HG03135 (cell line): ENCODE results near the gene TMEM127.
A peak's percentile ranks its signal among the peaks of the same experiment; 100 is the strongest.
"Not testable (repeated sequence)": the region's sequence is repeated elsewhere in the genome, so short reads cannot be mapped to it uniquely, and the experiment has no call there.

Experiments
- ATAC-seq: cut with Tn5 transposase; IDR thresholded peaks from one replicate; pipeline ENCODE4 v1.9.1; 2021; ENCODE audit warnings: mild to moderate bottlenecking, moderate library complexity; ENCODE audit not compliant: unreplicated experiment

Gene TMEM127

GRCh38 chr2:96241900-96242611, 23.7 kb downstream of the TMEM127 start:
- peak; percentile 80 for ATAC-seq

GRCh38 chr2:96241227-96241626, 24.6 kb downstream of the TMEM127 start:
- no peak for ATAC-seq

- no peak for ATAC-seq
These were observed 25.3 kb downstream of the TMEM127 start for GRCh38 chr2:96240341-96241038.

GRCh38 chr2:96239745-96240264, 26.0 kb downstream of the TMEM127 start:
- ATAC-seq: no peak

GRCh38 chr2:96239091-96239490, 26.7 kb downstream of the TMEM127 start:
- no peak for ATAC-seq

GRCh38 chr2:96238266-96238665, 27.5 kb downstream of the TMEM127 start:
- no peak for ATAC-seq

GRCh38 chr2:96236882-96237281, 28.9 kb downstream of the TMEM127 start:
- ATAC-seq: no peak

- ATAC-seq: peak; percentile 93
These were observed 31.9 kb downstream of the TMEM127 start for GRCh38 chr2:96233880-96234316.

GRCh38 chr2:96233436-96233835, 32.4 kb downstream of the TMEM127 start:
- no peak for ATAC-seq

GRCh38 chr2:96231316-96231715, 34.5 kb downstream of the TMEM127 start:
- ATAC-seq: no peak

- ATAC-seq: peak; percentile 85
These were observed 40.7 kb downstream of the TMEM127 start for GRCh38 chr2:96225016-96225533.

- ATAC-seq: not testable (repeated sequence)
These were observed 44.7 kb downstream of the TMEM127 start for GRCh38 chr2:96221106-96221505.

- ATAC-seq: not testable (repeated sequence)
These were observed 45.8 kb downstream of the TMEM127 start for GRCh38 chr2:96219959-96220358.

- no peak for ATAC-seq
These were observed 47.2 kb downstream of the TMEM127 start for GRCh38 chr2:96218508-96219131.

GRCh38 chr2:96214554-96214953, 51.2 kb downstream of the TMEM127 start:
- no peak for ATAC-seq

GRCh38 chr2:96213379-96213778, 52.4 kb downstream of the TMEM127 start:
- ATAC-seq: no peak

GRCh38 chr2:96212339-96212738, 53.5 kb downstream of the TMEM127 start:
- no peak for ATAC-seq

GRCh38 chr2:96209729-96210085, 56.1 kb downstream of the TMEM127 start:
- ATAC-seq: no peak

GRCh38 chr2:96209011-96209728, 56.6 kb downstream of the TMEM127 start:
- no peak for ATAC-seq

- ATAC-seq: peak; percentile 90
These were observed 57.4 kb downstream of the TMEM127 start, which contains the start of gene STARD7 for GRCh38 chr2:96208143-96209010. Gene STARD7 (minus strand): TSS chr2:96208827. CDS start chr2:96208434, 393 bp downstream.
